ENCODE data around the gene SLC10A7.

DNA sequence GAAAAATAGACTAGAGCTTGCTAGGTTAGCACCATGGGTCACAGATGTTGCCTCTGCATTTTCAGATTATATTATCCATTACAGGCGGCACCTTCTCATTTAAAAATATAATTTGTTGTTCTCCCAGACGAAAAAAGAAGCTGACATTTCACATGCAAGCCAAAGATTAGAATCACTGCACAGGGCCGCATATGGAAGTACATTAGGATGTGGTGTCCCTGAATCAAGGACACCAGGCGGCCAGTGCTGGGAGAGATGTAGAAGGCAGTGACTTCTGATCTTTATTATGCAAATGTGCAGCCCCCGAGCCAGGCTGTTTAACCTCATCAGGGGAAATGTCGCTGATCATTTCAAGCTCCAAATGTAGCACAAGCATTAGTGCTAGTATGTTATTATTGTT, 284.6 kb downstream of the SLC10A7 start:
- no peak for TF ChIP-seq EZH2 (IDR thresholded peaks at IDR 0.05; ENCODE audit: low read length, missing control alignments)
- TF ChIP-seq, protein P1, sequence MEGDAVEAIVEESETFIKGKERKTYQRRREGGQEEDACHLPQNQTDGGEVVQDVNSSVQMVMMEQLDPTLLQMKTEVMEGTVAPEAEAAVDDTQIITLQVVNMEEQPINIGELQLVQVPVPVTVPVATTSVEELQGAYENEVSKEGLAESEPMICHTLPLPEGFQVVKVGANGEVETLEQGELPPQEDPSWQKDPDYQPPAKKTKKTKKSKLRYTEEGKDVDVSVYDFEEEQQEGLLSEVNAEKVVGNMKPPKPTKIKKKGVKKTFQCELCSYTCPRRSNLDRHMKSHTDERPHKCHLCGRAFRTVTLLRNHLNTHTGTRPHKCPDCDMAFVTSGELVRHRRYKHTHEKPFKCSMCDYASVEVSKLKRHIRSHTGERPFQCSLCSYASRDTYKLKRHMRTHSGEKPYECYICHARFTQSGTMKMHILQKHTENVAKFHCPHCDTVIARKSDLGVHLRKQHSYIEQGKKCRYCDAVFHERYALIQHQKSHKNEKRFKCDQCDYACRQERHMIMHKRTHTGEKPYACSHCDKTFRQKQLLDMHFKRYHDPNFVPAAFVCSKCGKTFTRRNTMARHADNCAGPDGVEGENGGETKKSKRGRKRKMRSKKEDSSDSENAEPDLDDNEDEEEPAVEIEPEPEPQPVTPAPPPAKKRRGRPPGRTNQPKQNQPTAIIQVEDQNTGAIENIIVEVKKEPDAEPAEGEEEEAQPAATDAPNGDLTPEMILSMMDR (conservative IDR thresholded peaks at IDR 0.05 in 1 of 2, IDR thresholded peaks at IDR 0.05 in 1 of 2; ENCODE audit: low read depth in 1 of 2, low read length in 2 of 2): no peak
